ENCODE data around the gene RPL13A.

DNA sequence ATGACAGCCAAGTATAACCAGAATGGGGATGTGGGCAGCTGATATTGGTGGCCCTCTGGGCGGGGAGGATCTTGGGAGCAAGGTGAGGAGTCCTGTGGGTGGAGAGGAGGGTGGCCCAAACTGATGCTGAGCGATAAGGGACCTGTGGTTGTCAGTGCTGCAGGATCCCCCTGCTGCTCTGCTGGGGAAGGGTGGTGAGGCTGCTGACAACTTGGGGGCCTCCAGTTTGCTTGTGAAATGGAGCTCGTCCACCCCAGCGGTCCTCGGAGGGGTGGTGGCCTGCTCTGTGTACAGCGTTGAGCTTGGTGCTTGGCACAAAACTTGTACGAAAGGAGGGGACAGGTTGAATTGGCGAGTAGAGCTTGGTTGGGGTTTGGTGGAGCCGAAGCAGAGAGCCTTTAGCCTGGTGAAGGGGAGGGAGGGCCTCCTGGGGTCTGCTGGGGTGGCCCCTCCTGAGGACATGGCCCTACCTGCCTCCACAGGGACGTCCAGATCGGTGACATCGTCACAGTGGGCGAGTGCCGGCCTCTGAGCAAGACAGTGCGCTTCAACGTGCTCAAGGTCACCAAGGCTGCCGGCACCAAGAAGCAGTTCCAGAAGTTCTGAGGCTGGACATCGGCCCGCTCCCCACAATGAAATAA, 11.7 kb downstream of the RPL13A start:
- no peak for TF ChIP-seq ZNF274 (IDR thresholded peaks at IDR 0.05; ENCODE audit: low read depth, low read length)
- no peak for TF ChIP-seq YY1 (IDR thresholded peaks at IDR 0.05; ENCODE audit: insufficient read depth, insufficient read length)
- TF ChIP-seq SUZ12 (IDR thresholded peaks at IDR 0.05; ENCODE audit: extremely low read depth, insufficient read depth, insufficient read length) = no peak

All from NT2/D1 (cell line).